HG03039 (cell line): ENCODE measurements around the gene GXYLT2.
A peak's percentile ranks its signal among the peaks of the same experiment; 100 is the strongest.

Experiments
- ATAC-seq: cut with Tn5 transposase; IDR thresholded peaks from one replicate; pipeline ENCODE4 v1.9.1; 2021; ENCODE audit warnings: mild to moderate bottlenecking, moderate library complexity; ENCODE audit not compliant: unreplicated experiment

Gene GXYLT2

DNA sequence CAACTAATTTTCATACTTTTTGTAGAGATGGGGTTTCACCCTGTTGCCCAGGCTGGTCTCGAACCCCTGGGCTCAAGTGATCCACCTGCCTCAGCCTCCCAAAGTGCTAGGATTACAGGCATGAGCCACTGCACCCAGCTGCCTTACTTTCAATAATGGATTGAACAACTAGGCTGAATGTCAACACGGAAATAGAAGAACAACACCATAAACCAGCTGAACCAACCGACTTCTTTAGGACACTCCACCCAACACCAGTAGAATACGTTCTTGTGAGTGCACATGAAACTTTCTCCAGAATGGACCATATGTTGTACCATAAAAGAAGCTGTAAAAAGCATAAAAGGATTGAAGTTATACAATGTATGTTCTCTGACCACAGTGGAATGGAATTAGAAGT, 42.9 kb downstream of the GXYLT2 start:
- no peak for ATAC-seq

DNA sequence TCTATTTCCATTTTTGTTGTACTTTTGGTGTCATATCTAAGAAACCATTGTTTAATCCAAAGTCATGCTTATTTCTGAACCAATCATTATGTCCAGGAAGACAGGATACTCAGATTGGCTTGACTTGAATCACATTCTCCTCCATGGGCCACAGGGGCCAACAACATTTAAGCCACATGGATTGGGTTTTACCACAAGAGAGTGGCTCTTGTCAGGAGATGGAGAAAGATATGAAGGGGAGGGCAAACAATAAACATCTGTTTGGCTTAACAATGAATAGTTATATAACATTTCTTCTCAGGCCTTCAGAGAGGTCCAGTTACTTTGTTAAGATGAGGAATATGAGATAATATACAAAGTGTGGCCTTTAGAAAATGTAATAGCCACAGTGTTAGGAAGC, 44.6 kb downstream of the GXYLT2 start:
- no peak for ATAC-seq

DNA sequence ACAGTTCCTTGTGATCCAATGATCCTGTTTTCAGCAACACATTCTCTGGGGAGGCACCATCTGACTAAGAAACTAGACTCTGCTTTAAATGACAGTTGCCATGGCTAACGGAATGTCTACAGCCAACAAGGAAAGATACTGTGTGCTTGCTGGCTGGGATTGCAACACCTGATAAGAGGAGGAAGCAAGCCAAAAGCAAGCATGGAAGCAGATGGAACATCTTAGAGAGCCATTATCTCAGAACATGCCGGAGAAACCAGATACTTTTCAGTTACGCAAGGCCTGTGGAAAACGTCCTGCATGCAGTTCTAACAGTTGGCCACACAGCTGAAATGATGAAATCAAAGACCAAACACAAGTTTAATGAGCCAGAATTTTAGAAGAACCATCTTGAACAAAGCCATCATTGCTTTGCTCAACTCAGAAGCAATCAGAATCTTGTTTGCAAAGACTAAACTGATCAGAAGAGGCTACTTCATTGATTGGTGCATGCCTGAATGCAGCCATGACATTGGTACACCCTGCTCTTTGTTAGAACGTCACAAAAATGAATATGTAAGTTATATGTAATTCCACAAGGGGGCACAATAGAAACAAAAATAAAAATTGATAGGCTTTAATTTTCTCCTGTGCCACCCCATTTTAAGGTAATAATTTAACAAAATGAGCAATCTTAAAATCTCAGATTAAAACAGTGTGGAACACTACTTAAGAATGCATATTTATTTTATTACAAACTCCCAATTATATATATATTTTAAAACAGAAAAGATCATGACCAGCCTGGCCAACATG, 50.8 kb downstream of the GXYLT2 start:
- no peak for ATAC-seq

DNA sequence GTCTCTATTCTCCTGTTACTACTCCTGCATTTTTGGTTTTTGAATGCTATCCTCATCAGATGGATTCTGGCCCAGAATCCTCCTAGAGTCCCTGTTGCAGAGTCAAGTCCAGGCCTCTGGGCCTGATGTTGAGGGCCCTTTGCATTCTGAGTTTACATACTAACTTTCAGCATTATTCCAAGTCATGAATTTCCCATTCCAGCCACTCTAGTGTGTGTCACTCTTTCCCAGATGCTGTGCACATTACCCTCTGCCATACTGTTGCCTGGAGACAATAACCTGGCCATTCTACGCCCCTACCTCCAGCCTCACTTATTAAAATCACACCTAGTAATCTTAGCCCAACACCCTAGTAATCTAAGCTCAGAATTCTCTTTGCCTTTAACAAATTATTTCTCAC, 53.4 kb downstream of the GXYLT2 start:
- no peak for ATAC-seq

DNA sequence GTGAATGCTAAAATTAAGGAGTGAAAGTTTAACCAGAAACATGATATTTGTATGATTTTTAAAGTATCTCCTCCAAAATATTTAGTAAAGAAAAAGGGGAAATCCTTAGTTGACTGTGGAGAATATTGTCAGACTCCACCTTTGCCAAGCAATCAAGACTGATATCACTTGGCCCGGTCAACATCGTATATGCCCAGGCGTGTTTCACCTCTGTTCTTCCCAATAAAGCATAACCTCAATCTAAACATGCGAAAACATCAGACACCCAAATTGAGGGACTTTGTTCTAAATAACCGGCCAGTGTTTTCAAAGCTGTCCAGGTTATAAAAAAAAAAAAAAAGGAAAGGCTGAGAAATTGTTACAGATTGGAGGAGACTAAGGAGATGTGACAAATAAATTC, 54.6 kb downstream of the GXYLT2 start:
- ATAC-seq: no peak

DNA sequence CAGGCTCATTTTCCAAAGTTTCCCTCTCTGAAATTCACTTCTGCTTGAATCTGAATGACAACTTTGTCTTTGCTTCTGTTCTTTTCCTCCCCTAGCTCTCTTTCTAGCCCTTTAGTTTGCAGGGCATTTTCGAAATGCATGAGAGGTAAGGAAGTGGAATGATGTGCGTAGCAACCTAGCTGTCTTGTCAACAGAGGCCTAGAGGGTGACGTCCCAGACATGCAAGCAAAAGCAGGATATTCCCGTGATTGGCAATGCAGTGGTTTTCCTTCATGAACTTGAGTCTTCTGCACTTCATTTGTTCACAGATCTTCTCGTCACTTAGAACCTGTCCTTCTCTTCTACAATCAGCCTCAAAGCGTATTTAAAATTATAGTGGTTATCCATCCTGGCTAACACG, 56.9 kb downstream of the GXYLT2 start:
- ATAC-seq: no peak

DNA sequence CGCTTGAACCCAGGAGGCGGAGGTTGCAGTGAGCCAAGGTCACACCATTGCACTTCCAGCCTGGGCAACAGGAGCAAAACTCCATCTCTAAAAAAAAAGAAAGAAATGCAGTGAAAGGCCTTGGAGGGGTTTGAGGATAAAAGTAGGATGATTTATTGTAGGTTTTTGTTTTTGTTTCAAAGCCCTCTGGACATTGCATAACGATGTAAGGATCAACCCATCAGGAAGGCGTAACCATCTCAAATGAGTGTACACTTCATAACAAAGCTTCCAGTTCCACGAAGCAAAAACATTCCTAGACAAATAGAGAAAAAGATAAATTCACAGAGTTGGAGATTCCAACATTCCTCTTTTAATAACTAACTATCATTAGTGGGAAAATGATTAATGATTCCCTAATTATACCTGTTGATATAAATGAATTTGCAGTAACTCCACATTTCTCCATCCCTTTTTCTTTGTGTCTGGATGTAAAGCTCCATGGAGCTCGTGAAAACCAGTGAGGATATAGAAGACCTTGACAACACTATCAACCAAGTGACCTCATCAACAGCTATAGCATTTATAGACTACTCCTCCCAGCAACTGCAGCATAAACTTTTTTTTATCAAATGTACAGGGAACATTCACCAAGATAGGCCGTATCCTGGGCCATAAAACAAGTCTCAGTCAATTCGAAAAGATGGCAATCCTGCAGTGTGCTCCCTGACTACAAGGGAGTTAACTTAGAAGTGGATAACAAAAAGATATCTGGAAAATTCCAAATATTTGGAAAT, 60.1 kb downstream of the GXYLT2 start:
- no peak for ATAC-seq

DNA sequence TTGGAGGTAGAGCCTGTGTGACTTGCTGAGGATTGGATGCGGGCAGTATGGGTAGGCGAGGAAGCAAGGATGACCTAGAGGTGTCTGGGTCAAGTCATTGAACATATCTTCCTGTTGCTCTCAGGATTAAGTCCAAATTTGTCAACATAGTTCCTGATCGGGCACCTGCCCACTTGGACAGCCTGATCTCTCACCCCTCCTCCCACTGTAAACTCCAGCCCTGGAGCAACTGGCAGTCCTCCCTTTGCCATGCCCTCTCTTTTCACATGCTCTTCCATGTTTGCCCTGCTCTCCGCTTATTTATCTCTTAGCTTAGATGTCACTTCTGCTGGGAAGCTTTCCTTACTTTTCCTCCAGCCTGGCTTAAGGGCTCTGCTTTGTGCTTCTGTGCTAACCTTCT, 61.2 kb downstream of the GXYLT2 start:
- no peak for ATAC-seq

DNA sequence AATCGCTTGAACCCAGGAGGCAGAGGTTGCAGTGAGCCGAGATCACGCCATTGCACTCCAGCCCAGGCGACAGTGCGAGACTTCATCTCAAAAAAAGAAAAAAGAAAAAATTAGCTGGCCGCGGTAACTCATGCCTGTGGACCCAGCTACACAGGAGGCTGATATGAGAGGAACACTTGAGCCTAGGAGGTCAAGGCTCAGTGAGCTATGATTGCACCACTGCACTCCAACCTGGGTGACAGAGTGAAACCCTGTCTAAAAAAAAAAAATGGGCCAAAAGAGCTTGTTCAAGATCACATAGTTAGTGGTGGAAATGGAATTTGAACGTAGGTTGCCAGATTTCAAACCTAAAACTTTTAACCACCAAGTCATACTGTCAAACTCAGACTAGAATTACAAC, 62.5 kb downstream of the GXYLT2 start:
- no peak for ATAC-seq

DNA sequence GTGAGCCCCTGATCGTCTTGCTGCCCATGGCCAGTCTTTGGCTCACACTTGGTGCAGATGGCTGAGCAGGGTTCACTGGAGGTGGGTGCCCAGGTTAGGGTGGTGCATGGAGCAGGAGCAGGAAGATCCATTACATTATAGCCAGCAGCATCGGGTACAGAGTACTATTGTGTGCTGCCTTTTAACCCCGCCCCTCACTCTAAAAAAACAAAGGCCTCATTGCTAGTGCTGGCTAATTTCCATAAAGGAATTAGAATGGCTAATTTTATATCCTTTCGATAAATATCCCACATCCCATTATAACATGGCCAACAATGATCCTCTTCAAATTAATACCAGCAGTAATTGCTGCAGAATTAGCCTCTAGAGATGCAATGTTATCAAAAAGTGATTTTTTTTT, 63.0 kb downstream of the GXYLT2 start:
- ATAC-seq: no peak

DNA sequence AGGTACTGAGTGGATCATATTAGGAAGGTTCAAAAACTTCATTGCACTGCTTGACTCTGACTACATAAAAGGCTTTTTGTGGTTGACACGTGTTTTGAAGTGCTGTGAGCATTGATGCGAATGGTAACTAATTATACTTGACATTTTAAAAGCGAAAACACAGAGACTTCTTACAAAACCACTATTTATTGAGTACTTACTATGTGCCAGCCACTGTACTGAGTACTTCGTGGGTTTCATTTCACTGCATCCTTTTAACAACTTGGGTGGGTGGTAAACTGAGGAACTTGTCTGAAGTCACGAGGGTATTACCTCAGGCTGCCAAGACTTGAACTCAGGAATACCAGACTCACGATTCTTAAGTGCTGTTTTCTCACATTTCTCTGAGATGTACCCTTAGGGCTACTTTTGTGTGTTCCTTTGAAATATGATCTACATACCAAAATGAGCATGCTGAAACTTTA, 63.4 kb downstream of the GXYLT2 start:
- peak; percentile 53 for ATAC-seq

DNA sequence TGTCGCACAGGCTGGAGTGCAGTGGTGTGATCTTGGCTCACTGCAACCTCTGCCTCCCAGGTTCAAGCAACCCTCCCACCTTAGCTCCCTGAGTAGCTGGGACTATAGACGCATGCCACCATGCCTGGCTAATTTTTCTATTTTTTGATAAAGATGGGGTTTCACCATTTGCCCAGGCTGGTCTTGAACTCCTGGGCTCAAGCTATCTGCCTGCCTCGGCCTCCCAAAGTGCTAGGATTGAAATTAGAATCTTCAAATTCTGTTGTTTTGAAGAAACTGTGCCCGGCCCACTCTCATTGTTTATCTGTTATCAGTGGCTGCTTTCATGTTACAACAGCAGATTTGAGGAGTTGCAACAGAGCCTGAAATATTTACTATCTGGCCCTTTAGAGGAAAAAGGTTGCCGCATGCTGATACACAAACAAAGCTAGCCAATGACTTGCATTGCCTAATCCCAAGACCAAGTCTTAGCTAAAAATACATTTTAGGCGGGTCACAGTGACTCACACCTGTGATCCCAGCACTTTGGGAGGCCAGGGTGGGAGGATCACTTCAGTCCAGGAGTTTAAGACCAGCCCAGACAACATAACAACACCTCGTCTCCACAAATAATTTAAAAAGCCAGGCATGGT, 65.6 kb downstream of the GXYLT2 start:
- no peak for ATAC-seq

DNA sequence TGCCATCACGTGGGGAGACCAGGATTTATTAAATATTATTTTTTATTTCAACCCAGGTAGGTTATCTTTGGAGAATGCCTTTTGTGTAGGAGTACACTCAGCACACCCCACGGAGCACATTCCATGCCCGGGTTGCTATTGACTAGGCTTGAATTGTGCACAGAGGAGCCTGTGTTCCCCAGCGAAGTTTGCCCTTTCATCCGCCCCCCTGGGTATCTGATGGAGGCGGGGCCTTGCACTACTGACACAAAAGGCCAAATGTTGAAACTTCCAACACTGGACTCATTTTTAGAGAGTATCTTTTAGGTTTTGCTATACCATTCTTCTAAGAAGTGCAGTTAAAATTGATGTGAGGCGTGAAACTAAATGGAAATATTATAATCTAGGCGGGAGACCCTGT, 69.5 kb downstream of the GXYLT2 start:
- ATAC-seq: no peak

DNA sequence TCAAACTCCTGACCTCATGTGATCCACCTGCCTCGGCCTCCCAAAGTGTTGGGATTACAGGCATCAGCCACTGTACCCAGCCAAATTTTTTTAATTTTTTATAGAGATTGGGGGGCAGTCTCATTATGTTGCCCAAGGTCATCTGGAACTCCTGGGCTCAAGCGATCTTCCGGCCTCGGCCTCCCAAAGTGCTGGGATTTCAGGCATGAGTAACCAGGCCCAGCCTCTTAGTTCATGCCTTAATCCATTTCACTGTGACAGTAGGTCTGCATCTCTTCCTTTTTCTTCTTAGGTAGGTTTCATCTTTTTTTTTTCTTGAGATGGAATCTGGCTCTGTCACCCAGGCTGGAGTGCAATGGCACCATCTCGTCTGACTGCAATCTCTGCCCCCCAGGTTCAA, 71.5 kb downstream of the GXYLT2 start:
- no peak for ATAC-seq

DNA sequence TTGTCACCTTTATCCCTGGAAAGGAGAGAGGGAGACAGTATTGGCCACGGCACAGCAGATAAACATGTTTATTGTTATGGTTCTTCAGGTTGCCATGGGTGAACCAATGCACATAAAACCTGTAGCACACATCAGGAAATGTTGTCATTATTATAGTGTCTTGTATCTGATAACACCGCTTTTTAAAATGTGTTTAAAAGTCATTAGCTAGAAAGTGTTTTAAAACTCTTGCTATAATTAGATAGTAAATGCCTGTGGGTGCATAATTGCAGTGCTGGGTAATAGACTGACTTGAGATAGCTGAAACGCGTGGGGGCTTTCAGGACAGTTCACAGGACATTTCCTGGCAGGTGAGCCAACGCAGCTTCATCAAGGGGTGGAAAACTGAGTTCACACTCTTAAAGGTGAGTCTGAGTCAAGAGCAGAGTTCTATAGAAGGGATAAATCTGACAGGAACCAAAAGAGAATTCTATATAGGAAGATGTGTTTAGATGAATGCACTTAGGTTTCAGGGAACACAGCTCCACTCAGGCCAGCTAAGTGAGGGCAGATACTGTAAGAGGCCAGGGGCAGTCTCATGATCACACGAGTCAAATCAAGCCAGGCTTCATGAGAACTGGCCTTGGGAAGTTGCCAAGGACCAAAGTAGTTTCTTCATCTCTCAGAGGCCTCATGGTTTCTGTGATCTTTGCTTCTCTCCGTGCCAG, 73.1 kb downstream of the GXYLT2 start:
- ATAC-seq: no peak

DNA sequence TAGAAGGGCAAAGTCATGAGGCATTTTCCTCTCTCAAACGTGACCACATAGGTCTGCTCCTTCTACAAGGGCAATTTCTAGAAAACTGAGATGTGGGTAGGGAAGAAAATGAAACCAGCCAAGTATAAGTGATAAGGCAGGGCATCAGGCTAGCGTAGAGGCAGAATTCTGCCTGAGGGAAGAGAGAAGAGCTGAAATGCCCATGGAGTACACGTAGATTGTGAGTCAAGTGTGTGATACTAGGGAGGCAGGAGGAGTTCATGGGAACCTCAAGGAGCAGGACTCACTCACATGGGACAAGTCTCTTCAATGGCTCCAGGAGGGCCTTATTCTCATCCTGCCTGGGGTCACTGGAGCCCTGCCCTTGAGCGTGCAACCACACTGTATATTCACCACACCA, 73.9 kb downstream of the GXYLT2 start:
- no peak for ATAC-seq

DNA sequence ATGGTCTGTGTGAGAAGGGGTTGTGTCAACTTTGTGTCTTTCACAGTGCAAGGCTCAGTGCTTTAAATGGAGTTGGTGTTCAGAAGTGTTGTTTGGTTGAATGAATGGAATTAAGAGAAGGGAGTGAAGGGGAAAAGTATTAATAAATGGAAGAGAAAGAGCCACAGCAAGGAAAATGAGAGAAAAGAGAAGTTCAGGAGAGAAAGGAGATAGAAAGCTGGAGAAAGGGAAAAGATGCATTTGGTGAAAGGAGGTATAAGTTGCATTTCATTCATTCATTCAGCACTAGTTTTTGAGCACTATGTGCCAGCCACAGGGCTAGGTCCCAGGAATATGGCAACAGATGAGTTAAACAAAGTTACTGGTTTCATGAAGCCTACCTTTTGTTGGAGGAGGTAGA, 74.5 kb downstream of the GXYLT2 start:
- no peak for ATAC-seq

DNA sequence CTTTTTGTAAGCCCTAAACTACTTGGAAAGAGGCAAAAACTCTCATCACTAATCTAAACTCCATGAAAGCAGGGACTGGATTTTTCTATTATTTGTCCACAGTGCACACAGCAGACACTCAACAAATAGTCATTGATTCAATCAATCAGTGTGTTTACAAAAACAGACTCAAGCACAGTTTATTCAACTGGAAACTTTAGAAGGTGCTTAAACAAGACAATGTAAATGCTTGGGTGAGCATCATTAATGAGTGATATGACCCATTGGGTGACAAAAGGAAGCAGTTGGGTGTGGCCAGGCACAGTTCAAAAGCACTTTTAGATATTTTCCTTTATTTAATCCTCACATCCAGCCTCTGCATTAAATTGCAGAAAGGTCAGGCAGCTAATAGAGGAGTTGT, 76.8 kb downstream of the GXYLT2 start:
- no peak for ATAC-seq

DNA sequence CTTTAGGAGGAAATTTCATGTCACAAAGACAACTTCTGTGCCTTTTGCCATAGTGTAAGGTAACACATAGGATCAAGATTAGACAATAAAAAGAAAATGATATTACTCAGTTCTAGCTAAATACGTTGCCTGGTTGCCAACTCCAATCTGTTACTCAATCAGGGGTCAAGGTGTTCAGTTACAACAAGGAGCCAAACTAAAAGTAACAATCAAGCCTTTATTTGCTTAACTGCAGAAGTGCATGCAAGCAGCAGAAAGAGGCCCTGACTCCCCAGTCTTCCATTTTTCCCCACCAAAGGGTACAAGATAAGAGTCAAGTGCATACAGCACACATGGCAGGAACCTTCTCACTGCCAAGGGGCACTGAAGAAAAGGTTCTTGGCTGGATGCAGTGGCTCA, 80.4 kb downstream of the GXYLT2 start:
- ATAC-seq: no peak

DNA sequence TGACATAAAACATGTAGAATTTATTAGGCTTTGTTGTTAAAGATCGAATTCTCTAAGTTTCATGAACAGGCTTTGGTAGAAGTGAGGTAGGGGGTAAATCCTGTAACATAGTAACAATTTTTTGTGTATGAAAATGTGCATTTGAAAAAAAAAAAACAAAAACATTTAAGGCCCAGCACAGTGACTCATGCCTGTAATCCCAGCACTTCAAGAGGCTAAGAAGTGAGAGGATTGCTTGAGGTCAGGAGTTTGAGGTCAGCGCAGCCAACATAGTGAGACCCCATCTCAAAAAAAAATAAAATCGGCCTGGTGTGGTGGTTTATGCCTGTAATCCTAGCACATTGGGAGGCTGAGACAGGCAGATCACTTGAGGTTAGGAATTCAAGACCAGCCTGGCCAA, 81.9 kb downstream of the GXYLT2 start:
- ATAC-seq: no peak

DNA sequence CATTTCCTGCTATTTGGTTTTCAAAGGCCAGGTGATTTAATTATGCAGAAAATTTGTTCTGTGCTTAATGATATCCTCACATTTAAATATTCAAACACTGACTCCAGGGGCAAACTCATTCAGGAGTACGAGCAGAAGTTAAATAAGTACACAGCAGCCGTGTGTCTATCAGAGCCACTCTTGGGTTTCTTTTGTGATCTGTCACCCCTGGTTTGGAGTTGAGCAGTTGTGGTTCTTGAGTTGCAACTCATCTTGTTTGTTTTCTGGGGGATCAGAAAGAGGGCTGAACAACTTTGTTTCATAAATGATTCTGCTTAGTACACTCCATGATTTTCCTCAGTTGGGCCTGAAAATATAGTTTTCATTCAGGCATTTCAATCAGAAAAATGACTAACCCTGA, 83.1 kb downstream of the GXYLT2 start:
- ATAC-seq: no peak
